SJCRH30 (cell line): Measurements from ENCODE around the gene ARHGEF17. TPM values are rescaled to one million over a fixed set of nuclear protein-coding genes. Genes with fewer than 3 reads are reported as not detected.
A peak's percentile ranks its signal among the peaks of the same experiment; 100 is the strongest.

Source experiments
- DNase-seq, 2 experiments: peaks; one replicate each; pipeline ENCODE4 v3.0.0-alpha.2; 2015 to 2020
- H3K27ac ChIP-seq: fragments of 250-450 bp; sonication (Bioruptor Pico); 2 replicates; pipeline ENCODE4 v1.5.1; 2020; ENCODE audit warnings: mild to moderate bottlenecking, moderate library complexity
- H3K27me3 ChIP-seq: fragments of 250-450 bp; sonication (Bioruptor Pico); 2 replicates; pipeline ENCODE4 v1.5.1; 2020; ENCODE audit warnings: mild to moderate bottlenecking, moderate library complexity
- H3K36me3 ChIP-seq: fragments of 250-450 bp; sonication (Bioruptor Pico); 2 replicates; pipeline ENCODE4 v1.5.1; 2020; ENCODE audit warnings: mild to moderate bottlenecking, moderate library complexity
- H3K4me1 ChIP-seq: fragments of 250-450 bp; sonication (Bioruptor Pico); 2 replicates; pipeline ENCODE4 v1.5.1; 2020; ENCODE audit warnings: mild to moderate bottlenecking, moderate library complexity
- H3K4me3 ChIP-seq: fragments of 250-450 bp; sonication (Bioruptor Pico); 2 replicates; pipeline ENCODE4 v1.5.1; 2020; ENCODE audit warnings: mild to moderate bottlenecking, moderate library complexity
- H3K9me3 ChIP-seq: fragments of 250-450 bp; sonication (Bioruptor Pico); replicated peaks from 2 replicates; pipeline ENCODE4 v1.5.1; 2020; ENCODE audit warnings: mild to moderate bottlenecking, moderate library complexity
- total RNA-seq: library from RNA; depleted of rRNA; stranded (reverse); fragments of >200 nt; shearing (Covaris generic); gene quantifications from 2 replicates; pipeline ENCODE4 v1.2.3, GENCODE V29; 2014

Gene ARHGEF17
- total RNA-seq, 1 experiment from 2014 or later: 12.0 TPM

- peaks cover 29% of the 10 kb centered on the region for H3K4me1 ChIP-seq
- no peak for DNase-seq
- H3K27ac ChIP-seq: no peak overlapping the region
- no peaks in the 10 kb centered on the region for H3K36me3 ChIP-seq
- H3K9me3 ChIP-seq: no peaks in the 10 kb centered on the region
- H3K4me3 ChIP-seq: no peak overlapping the region
- H3K27me3 ChIP-seq: no peaks in the 10 kb centered on the region
Observed at GRCh38 chr11:73383249-73384124, 75.4 kb downstream of the ARHGEF17 start.

- H3K36me3 ChIP-seq: no peaks in the 10 kb centered on the region
- H3K4me1 ChIP-seq: peaks cover 29% of the 10 kb centered on the region
- H3K27ac ChIP-seq: no peak overlapping the region
- no peak for DNase-seq
- no peak overlapping the region for H3K4me3 ChIP-seq
- H3K27me3 ChIP-seq: no peaks in the 10 kb centered on the region
- H3K9me3 ChIP-seq: no peaks in the 10 kb centered on the region
Observed at GRCh38 chr11:73384125-73384441, 76.0 kb downstream of the ARHGEF17 start.

DNA sequence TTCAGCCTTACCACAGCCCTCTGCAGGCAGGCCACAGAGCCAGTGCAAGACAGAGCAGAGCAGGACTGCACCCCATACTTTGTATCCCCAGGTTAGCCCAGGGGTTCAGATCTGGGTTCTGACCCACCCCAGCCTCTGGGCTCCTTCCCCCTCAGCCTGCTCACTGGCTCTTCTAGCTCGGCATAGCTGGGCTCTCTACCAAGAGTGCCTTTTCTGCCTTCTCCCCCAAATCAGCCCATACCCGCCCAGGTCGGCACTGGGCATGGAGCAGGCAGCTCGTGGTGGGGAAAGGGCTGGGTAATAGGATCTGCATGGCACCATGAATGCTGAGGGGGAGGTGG lies 76.4 kb downstream of the ARHGEF17 start:
- no peaks in the 10 kb centered on the region for H3K36me3 ChIP-seq
- H3K4me3 ChIP-seq: no peak overlapping the region
- no peak for DNase-seq
- no peaks in the 10 kb centered on the region for H3K9me3 ChIP-seq
- no peak overlapping the region for H3K27ac ChIP-seq
- H3K27me3 ChIP-seq: no peaks in the 10 kb centered on the region
- peaks cover 29% of the 10 kb centered on the region for H3K4me1 ChIP-seq

DNA sequence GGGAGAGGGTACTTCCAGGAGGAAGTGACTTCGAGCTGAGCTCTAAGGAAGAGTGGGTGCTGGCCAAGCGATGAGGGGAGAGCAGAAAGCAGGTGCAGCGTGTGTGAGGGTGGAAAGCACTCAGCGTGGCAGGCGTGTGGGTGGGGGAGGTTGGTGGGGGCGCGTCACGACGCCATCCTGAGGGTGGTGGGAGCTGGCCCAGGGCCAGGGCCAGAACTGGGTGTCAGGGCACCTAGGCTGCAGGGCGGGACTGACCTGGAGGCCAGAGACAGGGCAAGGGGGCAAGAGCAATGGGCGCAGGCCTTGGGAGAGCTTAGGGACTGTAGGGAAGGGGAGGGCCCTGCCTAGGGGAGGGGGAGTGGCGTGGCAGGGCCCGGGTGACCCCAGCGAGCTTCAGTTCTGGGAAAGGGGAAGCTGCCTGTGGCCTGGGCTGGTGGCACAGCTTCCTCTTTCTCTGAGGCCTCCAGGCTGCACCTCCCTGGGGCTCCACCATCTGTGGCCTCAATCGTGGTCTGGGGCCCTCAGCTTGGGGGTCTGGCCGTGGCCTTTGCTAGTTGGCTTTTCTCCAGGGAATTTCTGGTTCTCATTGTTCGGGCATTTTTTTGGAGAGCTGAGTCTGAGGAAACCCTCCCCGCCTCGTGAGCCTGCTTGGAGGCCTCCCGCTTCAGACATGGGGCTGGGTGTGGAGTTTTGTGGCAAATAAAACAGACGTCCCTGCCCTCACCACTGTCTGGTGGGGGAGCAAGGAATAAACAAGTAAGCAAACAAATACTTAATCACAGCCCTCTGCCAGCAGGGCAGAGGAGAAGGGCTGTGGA lies 77.0 kb downstream of the ARHGEF17 start:
- Histone ChIP-seq H3K27me3 (no peaks in the 10 kb centered on the region), H3K27ac (no peak overlapping the region), H3K36me3 (no peaks in the 10 kb centered on the region), H3K9me3 (no peaks in the 10 kb centered on the region), H3K4me3 (no peak overlapping the region), H3K4me1 (peaks cover 29% of the 10 kb centered on the region)
- DNase-seq: no peak

DNA sequence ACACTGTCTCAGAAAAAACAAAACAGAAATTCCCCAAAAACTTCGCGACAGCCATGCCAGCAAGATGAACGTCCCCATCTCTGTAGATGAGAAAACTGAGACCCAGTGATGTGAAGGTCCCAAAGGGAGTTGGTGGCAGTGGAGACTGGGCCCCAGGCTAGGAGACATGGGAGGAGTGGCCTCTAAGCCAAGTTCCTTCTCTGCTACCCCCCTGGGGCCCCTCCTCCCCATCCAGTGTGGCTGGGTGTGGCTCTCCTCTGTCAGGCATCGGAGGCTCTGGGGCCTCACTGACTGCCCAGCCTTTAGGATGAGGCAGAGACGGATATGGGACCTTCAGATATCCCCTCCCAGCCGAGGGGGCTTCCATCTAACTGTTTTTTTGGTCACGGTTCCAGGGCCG lies 77.9 kb downstream of the ARHGEF17 start:
- DNase-seq: peak in 1 of 2 experiments; percentile 27
- no peak overlapping the region for H3K27ac ChIP-seq
- H3K27me3 ChIP-seq: no peaks in the 10 kb centered on the region
- no peaks in the 10 kb centered on the region for H3K9me3 ChIP-seq
- H3K4me1 ChIP-seq: peaks cover 29% of the 10 kb centered on the region
- no peak overlapping the region for H3K4me3 ChIP-seq
- H3K36me3 ChIP-seq: no peaks in the 10 kb centered on the region

GRCh38 chr11:73386546-73386945 lies 78.5 kb downstream of the ARHGEF17 start:
- no peak overlapping the region for H3K27ac ChIP-seq
- no peaks in the 10 kb centered on the region for H3K27me3 ChIP-seq
- H3K4me3 ChIP-seq: no peak overlapping the region
- H3K36me3 ChIP-seq: no peaks in the 10 kb centered on the region
- no peak for DNase-seq
- no peaks in the 10 kb centered on the region for H3K9me3 ChIP-seq
- H3K4me1 ChIP-seq: peaks cover 29% of the 10 kb centered on the region

DNA sequence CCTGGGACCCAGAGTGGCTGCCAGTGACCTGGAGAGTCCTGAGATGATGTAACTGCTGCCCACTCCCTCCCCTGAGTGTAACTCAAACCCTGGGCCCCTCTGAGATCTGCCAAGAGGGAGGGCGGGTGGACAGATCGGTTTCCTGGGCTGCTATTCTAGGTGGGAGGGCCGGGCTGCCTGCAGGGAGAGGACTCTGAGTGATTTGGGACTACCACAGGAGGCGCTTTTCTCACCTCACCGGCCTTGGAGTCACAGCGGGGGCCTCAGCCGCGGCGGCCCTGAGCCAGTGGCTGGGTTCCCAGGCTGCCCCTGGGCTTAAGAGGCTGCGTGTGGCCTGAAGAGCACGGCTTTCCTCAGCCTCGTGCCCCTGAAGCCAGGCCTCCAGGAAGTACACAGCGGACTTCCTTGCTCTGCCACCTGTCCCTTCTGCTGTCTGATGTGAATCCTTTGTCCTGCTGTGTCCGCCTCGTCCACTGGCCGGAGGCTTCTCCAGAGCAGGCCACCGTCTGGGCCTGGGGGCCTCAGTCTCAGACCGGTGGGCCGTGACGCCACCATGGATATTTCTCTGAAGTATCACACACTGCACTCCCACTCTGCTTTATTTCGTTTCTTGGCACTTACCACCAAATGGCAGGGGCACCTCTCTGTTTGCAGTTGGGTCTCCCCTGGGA lies 79.7 kb downstream of the ARHGEF17 start:
- H3K27ac ChIP-seq: peak overlapping the region; percentile 44
- no peaks in the 10 kb centered on the region for H3K9me3 ChIP-seq
- H3K4me3 ChIP-seq: no peak overlapping the region
- H3K27me3 ChIP-seq: no peaks in the 10 kb centered on the region
- H3K36me3 ChIP-seq: peaks cover 2% of the 10 kb centered on the region; the same call in 1 of the 2 replicates
- H3K4me1 ChIP-seq: peaks cover 29% of the 10 kb centered on the region
- peak; percentile 81 to 82 for DNase-seq

DNA sequence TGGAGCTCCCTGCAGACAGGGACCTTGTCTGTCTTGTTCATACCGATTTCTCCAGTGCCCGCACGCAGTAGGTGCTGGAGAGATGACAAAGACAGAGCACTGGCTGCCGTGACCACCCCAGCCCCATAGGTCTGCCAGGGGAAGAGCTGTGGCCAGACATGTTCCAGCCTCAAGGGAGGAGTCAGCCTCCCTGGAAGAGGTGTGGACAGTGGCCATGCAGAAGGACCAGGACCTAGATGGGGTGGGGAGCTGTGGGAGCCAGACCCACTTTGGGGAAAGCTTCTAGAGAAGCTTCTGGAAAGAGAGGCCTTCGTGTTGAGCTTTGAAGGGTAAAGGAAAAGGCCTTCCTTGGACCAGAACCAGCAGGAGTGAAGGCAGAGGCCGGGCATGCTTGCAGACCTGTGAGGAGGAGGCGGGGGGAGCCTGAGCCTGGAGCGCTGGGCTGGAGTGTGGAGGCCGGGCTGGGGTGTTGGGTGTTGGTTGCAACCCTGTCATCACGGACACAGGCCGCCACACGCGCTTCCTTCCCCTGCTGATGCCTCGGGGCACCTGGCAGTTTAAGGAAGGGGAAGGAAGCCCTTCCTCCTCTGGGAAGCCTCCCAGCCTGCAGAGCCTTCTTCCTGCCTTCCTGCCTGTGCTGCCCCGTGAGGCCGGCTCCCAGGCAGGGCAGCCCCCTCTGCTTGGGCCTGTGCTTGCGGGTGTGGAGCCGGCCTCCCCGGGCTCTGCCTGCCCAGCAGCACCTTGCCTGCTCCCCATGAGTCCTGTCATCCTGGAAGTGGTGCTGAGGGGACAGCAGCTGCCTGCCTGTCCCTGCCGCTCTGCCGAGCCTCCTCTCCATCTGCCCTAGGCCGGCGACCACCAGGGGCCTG lies 80.4 kb downstream of the ARHGEF17 start:
- Histone ChIP-seq H3K4me1 (peaks cover 29% of the 10 kb centered on the region), H3K9me3 (no peaks in the 10 kb centered on the region)

GRCh38 chr11:73389134-73389525 lies 81.1 kb downstream of the ARHGEF17 start:
- Histone ChIP-seq H3K9me3 (no peaks in the 10 kb centered on the region), H3K27me3 (no peaks in the 10 kb centered on the region), H3K4me3 (no peak overlapping the region), H3K4me1 (peaks cover 29% of the 10 kb centered on the region), H3K36me3 (peaks cover 6% of the 10 kb centered on the region; the same call in 1 of the 2 replicates), H3K27ac (no peak overlapping the region)
- no peak for DNase-seq

More for the DNA sequence above, 80.4 kb downstream of the ARHGEF17 start:
- Histone ChIP-seq H3K36me3 (peaks cover 3% of the 10 kb centered on the region; the same call in 1 of the 2 replicates), H3K4me3 (no peak overlapping the region), H3K27ac (peak overlapping the region; percentile 44), H3K27me3 (no peaks in the 10 kb centered on the region)
- DNase-seq: no peak

DNA sequence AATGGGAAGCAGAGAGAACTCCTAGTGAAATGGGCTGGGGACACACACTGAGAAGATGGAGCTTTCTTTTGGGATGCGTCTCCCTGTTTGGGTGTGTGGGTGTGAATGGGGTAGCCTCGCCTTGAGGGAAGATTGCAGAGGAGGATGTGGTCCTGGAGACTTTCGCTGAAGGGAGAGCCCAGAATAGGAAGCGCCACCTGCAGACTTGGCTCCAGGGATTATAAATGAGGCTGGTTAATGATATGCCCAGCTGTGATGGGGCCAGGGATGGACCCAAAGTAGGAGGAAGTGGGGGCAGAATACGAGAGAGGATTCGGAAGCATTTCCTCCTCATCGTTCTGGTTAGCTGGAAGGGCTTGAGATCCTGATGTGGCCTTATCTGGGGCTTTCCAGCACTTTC lies 81.8 kb downstream of the ARHGEF17 start:
- no peak overlapping the region for H3K4me3 ChIP-seq
- peaks cover 9% of the 10 kb centered on the region; the same call in 1 of the 2 replicates for H3K36me3 ChIP-seq
- H3K4me1 ChIP-seq: peaks cover 29% of the 10 kb centered on the region
- DNase-seq: no peak
- H3K27ac ChIP-seq: no peak overlapping the region
- no peaks in the 10 kb centered on the region for H3K27me3 ChIP-seq
- H3K9me3 ChIP-seq: no peaks in the 10 kb centered on the region

GRCh38 chr11:73390601-73391565 lies 82.8 kb downstream of the ARHGEF17 start:
- peaks cover 9% of the 10 kb centered on the region; the same call in 1 of the 2 replicates for H3K36me3 ChIP-seq
- no peaks in the 10 kb centered on the region for H3K27me3 ChIP-seq
- peaks cover 25% of the 10 kb centered on the region for H3K4me1 ChIP-seq
- H3K4me3 ChIP-seq: no peak overlapping the region
- no peak overlapping the region for H3K27ac ChIP-seq
- H3K9me3 ChIP-seq: no peaks in the 10 kb centered on the region
- no peak for DNase-seq

DNA sequence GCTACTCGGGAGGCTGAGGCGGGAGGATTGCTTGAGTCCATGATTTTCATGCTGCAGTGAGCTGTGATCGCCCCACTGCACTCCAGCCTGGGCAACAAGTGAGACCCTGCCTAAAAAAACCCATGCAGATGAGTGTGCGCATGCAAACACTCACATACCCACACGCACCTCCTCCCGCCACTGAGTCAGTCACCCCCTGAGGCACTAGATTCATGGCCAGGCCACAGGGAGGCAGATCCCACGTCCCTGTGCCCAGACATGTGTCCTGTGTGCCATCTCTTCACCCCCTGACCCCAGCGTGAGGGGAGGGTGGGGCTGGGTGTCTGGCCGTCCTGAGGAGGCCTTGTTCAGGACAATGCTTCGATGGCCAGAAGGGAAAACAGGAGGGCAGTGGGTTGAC lies 83.6 kb downstream of the ARHGEF17 start:
- Histone ChIP-seq H3K9me3 (no peaks in the 10 kb centered on the region), H3K4me1 (peaks cover 18% of the 10 kb centered on the region), H3K4me3 (no peak overlapping the region), H3K36me3 (peaks cover 9% of the 10 kb centered on the region; the same call in 1 of the 2 replicates), H3K27ac (no peak overlapping the region), H3K27me3 (no peaks in the 10 kb centered on the region)
- DNase-seq: no peak
